Measurements from ENCODE around the gene RPS3.

The RPS3 gene

DNA sequence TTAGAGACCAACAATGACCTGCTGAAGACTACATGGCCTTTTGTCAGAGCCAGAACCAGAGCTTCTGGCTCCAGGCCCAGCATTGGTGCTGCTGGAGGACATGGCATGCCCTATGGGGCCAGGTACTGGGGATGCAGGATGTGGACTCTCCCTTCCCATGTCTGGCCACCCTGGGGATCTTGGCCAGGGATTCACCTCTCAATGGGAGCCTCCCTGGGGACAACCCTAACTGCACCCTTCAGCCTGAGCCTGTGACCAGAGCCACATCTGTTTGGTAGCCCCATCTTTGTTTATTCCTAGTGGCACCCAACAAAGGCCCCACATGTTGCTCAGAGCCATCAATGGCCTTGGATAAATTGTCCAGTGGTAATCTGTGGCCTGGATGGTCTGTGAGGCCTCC lies 27.9 kb downstream of the RPS3 start:
- Histone ChIP-seq H4K8ac (ENCODE audit: low read depth, low read length) (no peak overlapping the region), H4K91ac (ENCODE audit: low read depth, low read length) (no peak overlapping the region), H3K27ac (ENCODE audit: low read depth, low read length) (no peak overlapping the region), H3K4ac (ENCODE audit: low read depth, low read length) (no peak overlapping the region), H2BK120ac (ENCODE audit: insufficient read depth, low read length, poor library complexity) (no peak overlapping the region), H3K36me3 (ENCODE audit: control insufficient read depth in 1 of 2, insufficient read depth in 2 of 2, low read length in 2 of 2) (peaks cover 11 to 13% of the 10 kb centered on the region in 2 experiments), H3K18ac (ENCODE audit: low read length) (no peak overlapping the region), H3K14ac (ENCODE audit: low read length) (no peak overlapping the region), H4K12ac (ENCODE audit: low read depth, low read length) (no peak overlapping the region), H3K79me2 (ENCODE audit: control insufficient read depth, insufficient read depth, low read length, poor library complexity) (no peaks in the 10 kb centered on the region), H2BK5ac (ENCODE audit: low read depth, low read length, poor library complexity) (no peak overlapping the region), H3K9ac (ENCODE audit: low read length) (no peak overlapping the region), H3K4me1 (ENCODE audit: control insufficient read depth in 1 of 2, insufficient read depth in 2 of 2, low read length in 2 of 2) (peaks cover 10 to 14% of the 10 kb centered on the region in 2 experiments), H2BK12ac (ENCODE audit: low read length) (no peak overlapping the region), H3K4me3 (ENCODE audit: low read depth, low read length) (no peak overlapping the region), H2AK5ac (ENCODE audit: low read length) (no peak overlapping the region), H2AFZ (ENCODE audit: insufficient read depth, low read length, poor library complexity) (no peak overlapping the region), H3K4me2 (ENCODE audit: low read length) (no peak overlapping the region), H3K79me1 (ENCODE audit: low read length) (no peaks in the 10 kb centered on the region), H3K27me3 (ENCODE audit: insufficient read depth, low read length) (peaks cover 38% of the 10 kb centered on the region), H3K9me3 (ENCODE audit: insufficient read depth, low read depth, low read length) (peaks cover 23% of the 10 kb centered on the region), H3K23ac (ENCODE audit: low read length) (no peak overlapping the region)
- DNase-seq: no peak

DNA sequence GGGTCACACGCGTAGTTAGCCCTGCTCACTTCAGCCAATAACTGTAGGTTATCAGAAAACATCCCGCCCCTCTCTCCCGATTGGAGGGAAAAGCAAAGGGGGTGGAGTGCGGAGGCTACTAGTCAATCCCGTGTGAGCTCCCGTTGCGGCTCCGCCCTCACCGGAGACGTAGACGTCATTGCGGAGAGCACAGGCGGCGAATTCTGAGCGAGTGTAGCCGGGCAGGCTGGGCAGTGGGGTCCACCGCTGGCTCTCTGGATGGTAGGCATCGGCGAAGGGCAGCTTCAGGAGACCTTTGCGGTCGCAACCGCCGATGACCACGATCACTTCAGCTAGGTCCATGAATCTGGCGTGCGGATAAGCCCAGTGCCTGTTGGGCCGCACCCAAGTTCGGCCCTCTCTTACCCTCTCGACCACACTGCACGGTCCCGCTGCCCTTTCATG lies 29.0 kb downstream of the RPS3 start:
- Histone ChIP-seq H4K12ac (ENCODE audit: low read depth, low read length) (no peak overlapping the region), H3K14ac (ENCODE audit: low read length) (no peak overlapping the region), H3K9me3 (ENCODE audit: insufficient read depth, low read depth, low read length) (peaks cover 26% of the 10 kb centered on the region), H3K79me2 (ENCODE audit: control insufficient read depth, insufficient read depth, low read length, poor library complexity) (no peaks in the 10 kb centered on the region), H3K18ac (ENCODE audit: low read length) (no peak overlapping the region), H3K23ac (ENCODE audit: low read length) (no peak overlapping the region), H3K36me3 (ENCODE audit: control insufficient read depth in 1 of 2, insufficient read depth in 2 of 2, low read length in 2 of 2) (peaks cover 3% of the 10 kb centered on the region in 2 experiments), H3K4me3 (ENCODE audit: low read depth, low read length) (no peak overlapping the region), H2AK5ac (ENCODE audit: low read length) (no peak overlapping the region), H3K4me2 (ENCODE audit: low read length) (no peak overlapping the region), H3K27ac (ENCODE audit: low read depth, low read length) (no peak overlapping the region), H3K4me1 (ENCODE audit: control insufficient read depth in 1 of 2, insufficient read depth in 2 of 2, low read length in 2 of 2) (peaks cover 10 to 14% of the 10 kb centered on the region in 2 experiments), H3K9ac (ENCODE audit: low read length) (no peak overlapping the region), H2BK120ac (ENCODE audit: insufficient read depth, low read length, poor library complexity) (no peak overlapping the region), H3K79me1 (ENCODE audit: low read length) (no peaks in the 10 kb centered on the region), H4K91ac (ENCODE audit: low read depth, low read length) (no peak overlapping the region), H2AFZ (ENCODE audit: insufficient read depth, low read length, poor library complexity) (no peak overlapping the region), H2BK12ac (ENCODE audit: low read length) (no peak overlapping the region), H3K4ac (ENCODE audit: low read depth, low read length) (no peak overlapping the region), H3K27me3 (ENCODE audit: insufficient read depth, low read length) (peaks cover 49% of the 10 kb centered on the region), H4K8ac (ENCODE audit: low read depth, low read length) (no peak overlapping the region), H2BK5ac (ENCODE audit: low read depth, low read length, poor library complexity) (no peak overlapping the region)
- no CpG with 5 or more reads among the region's 32 CpGs for WGBS (ENCODE audit: extremely low coverage, insufficient coverage, insufficient read length)
- peak; percentile 78 to 85 for DNase-seq

DNA sequence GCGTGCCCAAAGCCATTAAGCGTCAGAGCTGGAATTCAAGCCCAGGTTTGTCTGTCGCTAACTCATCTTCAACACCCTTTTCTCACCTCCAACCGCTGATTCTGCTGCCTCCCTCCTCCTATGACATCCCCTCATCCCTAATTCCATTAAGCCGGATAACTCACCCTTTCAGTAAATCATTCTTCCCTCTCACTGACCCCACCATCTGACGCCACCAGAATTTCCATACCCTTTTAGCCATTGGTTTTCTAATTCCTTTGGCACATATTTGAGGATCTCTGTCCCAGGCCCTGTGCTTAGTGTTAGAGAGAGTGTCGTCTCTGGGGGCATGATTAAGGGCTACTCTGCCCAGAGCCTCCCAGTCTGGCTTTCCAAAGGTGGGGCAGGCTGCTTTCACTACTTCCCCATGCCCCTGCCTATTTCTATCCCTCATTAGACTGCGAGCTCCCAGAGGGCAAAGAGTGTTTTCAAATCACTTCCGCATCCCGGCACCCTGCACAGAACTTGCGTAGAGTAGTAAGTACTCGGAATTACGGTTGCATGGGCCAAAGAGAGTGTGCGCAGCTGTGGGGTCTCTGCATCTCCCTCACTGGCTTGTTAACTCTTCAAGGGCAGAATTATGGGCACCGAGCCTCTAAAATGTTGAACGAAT lies 29.8 kb downstream of the RPS3 start:
- no peak overlapping the region for H3K23ac ChIP-seq (ENCODE audit: low read length)
- no peak overlapping the region for H2AFZ ChIP-seq (ENCODE audit: insufficient read depth, low read length, poor library complexity)
- H3K4me3 ChIP-seq (ENCODE audit: low read depth, low read length): no peak overlapping the region
- no peak overlapping the region for H4K91ac ChIP-seq (ENCODE audit: low read depth, low read length)
- peaks cover 0 to 2% of the 10 kb centered on the region in 2 experiments for H3K36me3 ChIP-seq (ENCODE audit: control insufficient read depth in 1 of 2, insufficient read depth in 2 of 2, low read length in 2 of 2)
- H3K79me2 ChIP-seq (ENCODE audit: control insufficient read depth, insufficient read depth, low read length, poor library complexity): no peaks in the 10 kb centered on the region
- H3K18ac ChIP-seq (ENCODE audit: low read length): no peak overlapping the region
- no peak overlapping the region for H2BK12ac ChIP-seq (ENCODE audit: low read length)
- H2BK120ac ChIP-seq (ENCODE audit: insufficient read depth, low read length, poor library complexity): no peak overlapping the region
- H3K79me1 ChIP-seq (ENCODE audit: low read length): no peaks in the 10 kb centered on the region
- H2BK5ac ChIP-seq (ENCODE audit: low read depth, low read length, poor library complexity): no peak overlapping the region
- H3K9me3 ChIP-seq (ENCODE audit: insufficient read depth, low read depth, low read length): peaks cover 26% of the 10 kb centered on the region
- H3K27me3 ChIP-seq (ENCODE audit: insufficient read depth, low read length): peaks cover 52% of the 10 kb centered on the region
- H4K12ac ChIP-seq (ENCODE audit: low read depth, low read length): no peak overlapping the region
- H3K4ac ChIP-seq (ENCODE audit: low read depth, low read length): no peak overlapping the region
- no CpG with 5 or more reads among the region's 16 CpGs for WGBS (ENCODE audit: extremely low coverage, insufficient coverage, insufficient read length)
- no peak overlapping the region for H3K27ac ChIP-seq (ENCODE audit: low read depth, low read length)
- H3K9ac ChIP-seq (ENCODE audit: low read length): no peak overlapping the region
- DNase-seq: no peak
- H2AK5ac ChIP-seq (ENCODE audit: low read length): no peak overlapping the region
- H3K4me2 ChIP-seq (ENCODE audit: low read length): no peak overlapping the region
- H4K8ac ChIP-seq (ENCODE audit: low read depth, low read length): no peak overlapping the region
- H3K14ac ChIP-seq (ENCODE audit: low read length): no peak overlapping the region
- peaks cover 10 to 14% of the 10 kb centered on the region in 2 experiments for H3K4me1 ChIP-seq (ENCODE audit: control insufficient read depth in 1 of 2, insufficient read depth in 2 of 2, low read length in 2 of 2)

DNA sequence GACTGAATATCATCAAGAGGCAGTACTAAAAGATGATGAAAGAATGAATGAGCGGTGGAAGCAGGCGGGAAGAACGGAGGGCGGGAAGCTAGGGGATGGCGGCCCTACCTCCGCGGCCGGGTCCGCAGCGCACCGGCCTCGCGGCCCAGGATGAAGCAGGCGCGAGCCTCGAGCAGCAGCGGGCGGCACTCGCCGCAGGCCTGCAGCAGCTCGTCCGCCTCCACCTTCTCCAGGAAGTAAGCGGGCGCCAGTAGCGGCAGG lies 30.3 kb downstream of the RPS3 start:
- H2BK5ac ChIP-seq (ENCODE audit: low read depth, low read length, poor library complexity): no peak overlapping the region
- peaks cover 10 to 14% of the 10 kb centered on the region in 2 experiments for H3K4me1 ChIP-seq (ENCODE audit: control insufficient read depth in 1 of 2, insufficient read depth in 2 of 2, low read length in 2 of 2)
- H2BK12ac ChIP-seq (ENCODE audit: low read length): no peak overlapping the region
- no peak overlapping the region for H3K27ac ChIP-seq (ENCODE audit: low read depth, low read length)
- no peak overlapping the region for H3K14ac ChIP-seq (ENCODE audit: low read length)
- H3K27me3 ChIP-seq (ENCODE audit: insufficient read depth, low read length): peaks cover 52% of the 10 kb centered on the region
- H3K9me3 ChIP-seq (ENCODE audit: insufficient read depth, low read depth, low read length): peaks cover 26% of the 10 kb centered on the region
- H3K23ac ChIP-seq (ENCODE audit: low read length): no peak overlapping the region
- H3K4me3 ChIP-seq (ENCODE audit: low read depth, low read length): peak overlapping the region; percentile 57
- no peak overlapping the region for H3K4ac ChIP-seq (ENCODE audit: low read depth, low read length)
- H3K79me2 ChIP-seq (ENCODE audit: control insufficient read depth, insufficient read depth, low read length, poor library complexity): no peaks in the 10 kb centered on the region
- no peak for DNase-seq
- H4K12ac ChIP-seq (ENCODE audit: low read depth, low read length): no peak overlapping the region
- WGBS (ENCODE audit: extremely low coverage, insufficient coverage, insufficient read length): no CpG with 5 or more reads among the region's 25 CpGs
- H4K8ac ChIP-seq (ENCODE audit: low read depth, low read length): no peak overlapping the region
- H3K36me3 ChIP-seq (ENCODE audit: control insufficient read depth in 1 of 2, insufficient read depth in 2 of 2, low read length in 2 of 2): peaks cover 0 to 2% of the 10 kb centered on the region in 2 experiments
- no peak overlapping the region for H3K18ac ChIP-seq (ENCODE audit: low read length)
- H3K4me2 ChIP-seq (ENCODE audit: low read length): peak overlapping the region; percentile 76
- no peak overlapping the region for H3K9ac ChIP-seq (ENCODE audit: low read length)
- no peak overlapping the region for H2AK5ac ChIP-seq (ENCODE audit: low read length)
- H2AFZ ChIP-seq (ENCODE audit: insufficient read depth, low read length, poor library complexity): peak overlapping the region; percentile 61
- no peak overlapping the region for H2BK120ac ChIP-seq (ENCODE audit: insufficient read depth, low read length, poor library complexity)
- H4K91ac ChIP-seq (ENCODE audit: low read depth, low read length): no peak overlapping the region
- H3K79me1 ChIP-seq (ENCODE audit: low read length): no peaks in the 10 kb centered on the region

Data from trophoblast cell (in vitro differentiated cells and primary cell).